ENCODE results near the gene RNF6. TPM values are rescaled to one million over a fixed set of nuclear protein-coding genes. Genes with fewer than 3 reads are reported as not detected.

The RNF6 gene
- 15.8 TPM for total RNA-seq

- Histone ChIP-seq H3K27ac (peak within 1 kb of the TSS; percentile 91 to 97), H3K9me3 (no peaks in the 10 kb centered on the region), H3K4me3 (peak within 1 kb of the TSS; percentile 75 to 76), H3K4me1 (peaks cover 0 to 12% of the 10 kb centered on the region in 2 donors), H3K36me3 (peaks cover 9 to 23% of the 10 kb centered on the region in 2 donors), H3K27me3 (no peaks in the 10 kb centered on the region)
- intact Hi-C loops (cut with DNase I): loop anchor here (1.0 to 10.0 kb wide), 4 partner anchors 31 to 1297 kb away; partner anchors contain the start of gene WASF3
- DNase-seq (ENCODE audit: low spot score in 2 of 2): peak; percentile 91 to 98
- TF ChIP-seq CTCF (IDR thresholded peaks at IDR 0.05): no peak
Measured at GRCh38 chr13:26221721-26222519, at the start of gene RNF6. TSS of gene RNF6 (minus strand) at chr13:26222314. CDS start at chr13:26219649, 2,665 bp downstream.

GRCh38 chr13:26270707-26271106, 48.6 kb upstream of the RNF6 start:
- H3K9me3 ChIP-seq: no peaks in the 10 kb centered on the region
- no peak overlapping the region for H3K27ac ChIP-seq
- no peaks in the 10 kb centered on the region for H3K27me3 ChIP-seq
- intact Hi-C loops (cut with DNase I): no loop called here
- no peaks in the 10 kb centered on the region for H3K4me1 ChIP-seq
- no peaks in the 10 kb centered on the region for H3K36me3 ChIP-seq
- H3K4me3 ChIP-seq: no peak overlapping the region
- no peak for TF ChIP-seq CTCF (IDR thresholded peaks at IDR 0.05)
- no peak for DNase-seq (ENCODE audit: low spot score in 2 of 2)

DNA sequence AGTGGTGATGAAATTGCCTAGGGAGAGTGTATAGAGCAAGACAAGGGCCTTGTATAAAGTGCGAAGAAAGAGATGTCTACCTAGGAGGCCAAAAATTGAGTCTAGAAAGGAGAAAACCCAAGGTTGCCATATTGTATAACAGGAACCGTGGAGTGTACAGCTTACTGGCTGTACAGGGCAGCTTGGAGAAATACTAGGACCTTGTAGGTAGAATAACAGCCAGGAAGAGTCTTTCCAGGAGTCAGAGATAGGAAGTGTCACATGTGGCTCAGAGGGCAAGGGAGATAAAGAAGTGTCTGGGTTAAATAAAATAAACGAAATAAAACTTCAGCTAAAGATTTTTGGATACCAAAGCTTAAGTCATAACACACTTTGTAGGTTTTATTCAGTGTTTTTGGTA, 44.2 kb upstream of the RNF6 start:
- Histone ChIP-seq H3K36me3 (no peaks in the 10 kb centered on the region), H3K9me3 (no peaks in the 10 kb centered on the region), H3K27me3 (no peaks in the 10 kb centered on the region), H3K4me1 (no peaks in the 10 kb centered on the region), H3K4me3 (no peak overlapping the region), H3K27ac (no peak overlapping the region)
- intact Hi-C loops (cut with DNase I): no loop called here
- TF ChIP-seq CTCF (IDR thresholded peaks at IDR 0.05): no peak
- no peak for DNase-seq (ENCODE audit: low spot score in 2 of 2)

DNA sequence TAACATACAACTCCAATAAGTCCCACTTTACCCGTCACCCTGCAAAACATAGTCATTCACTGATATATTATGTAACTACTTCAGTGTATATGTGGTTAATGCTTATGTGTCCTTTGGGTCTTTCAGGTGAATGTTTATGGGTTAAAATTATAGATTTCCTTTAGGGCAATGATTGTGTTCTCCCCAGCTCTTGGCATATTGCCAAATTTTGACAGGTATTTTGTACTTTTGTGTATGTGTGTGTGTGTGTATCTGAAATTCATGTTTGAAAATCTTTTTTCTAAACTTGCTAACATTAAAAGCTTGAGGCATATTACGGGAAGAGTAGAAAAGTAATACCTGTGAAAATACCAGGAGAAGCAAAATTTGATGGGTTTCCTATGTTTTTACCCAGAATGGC, 40.0 kb upstream of the RNF6 start:
- Histone ChIP-seq H3K27me3 (no peaks in the 10 kb centered on the region), H3K36me3 (no peaks in the 10 kb centered on the region), H3K4me1 (no peaks in the 10 kb centered on the region), H3K9me3 (no peaks in the 10 kb centered on the region), H3K27ac (no peak overlapping the region), H3K4me3 (no peak overlapping the region)
- no peak for DNase-seq (ENCODE audit: low spot score in 2 of 2)
- no peak for TF ChIP-seq CTCF (IDR thresholded peaks at IDR 0.05)
- intact Hi-C loops (cut with DNase I): no loop called here

GRCh38 chr13:26259634-26260033, 37.5 kb upstream of the RNF6 start:
- Histone ChIP-seq H3K27ac (no peak overlapping the region), H3K4me1 (peaks cover 5 to 11% of the 10 kb centered on the region in 2 donors), H3K27me3 (no peaks in the 10 kb centered on the region), H3K36me3 (no peaks in the 10 kb centered on the region), H3K9me3 (no peaks in the 10 kb centered on the region), H3K4me3 (no peak overlapping the region)
- no peak for TF ChIP-seq CTCF (IDR thresholded peaks at IDR 0.05)
- DNase-seq (ENCODE audit: low spot score in 2 of 2): no peak
- intact Hi-C loops (cut with DNase I): loop anchor here (10.0 kb wide), 1 partner anchor 235 kb away; no protein-coding TSS in a partner anchor
